ENCODE measurements around the gene TAPT1. TPM values are rescaled to one million over a fixed set of nuclear protein-coding genes. Genes with fewer than 3 reads are reported as not detected.

Gene TAPT1
- total RNA-seq, 1 experiment from 2014 or later = 7.9 TPM

DNA sequence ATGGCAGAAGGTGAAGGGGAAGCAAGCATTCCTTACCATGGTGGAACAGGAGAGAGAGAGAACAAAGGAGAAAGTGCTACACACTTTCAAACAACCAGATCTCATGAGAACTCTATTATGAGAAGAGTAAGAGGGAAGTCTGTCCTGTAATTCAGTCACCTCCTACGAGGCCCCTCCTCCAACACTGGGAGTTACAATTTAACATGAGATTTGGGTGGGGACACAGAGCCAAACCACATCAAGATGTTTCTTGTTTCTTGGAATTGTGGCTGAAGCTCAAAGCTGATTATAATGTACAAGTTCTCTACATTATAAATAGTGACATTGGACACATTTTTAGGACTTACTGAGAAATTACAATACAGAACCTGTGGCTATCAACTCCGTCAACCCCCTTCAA lies 29.5 kb upstream of the TAPT1 start:
- DNase-seq = no peak
- Histone ChIP-seq H3K27me3 (no peaks in the 10 kb centered on the region), H3K9me3 (no peaks in the 10 kb centered on the region), H3K36me3 (no peaks in the 10 kb centered on the region), H3K4me3 (no peak overlapping the region)

DNA sequence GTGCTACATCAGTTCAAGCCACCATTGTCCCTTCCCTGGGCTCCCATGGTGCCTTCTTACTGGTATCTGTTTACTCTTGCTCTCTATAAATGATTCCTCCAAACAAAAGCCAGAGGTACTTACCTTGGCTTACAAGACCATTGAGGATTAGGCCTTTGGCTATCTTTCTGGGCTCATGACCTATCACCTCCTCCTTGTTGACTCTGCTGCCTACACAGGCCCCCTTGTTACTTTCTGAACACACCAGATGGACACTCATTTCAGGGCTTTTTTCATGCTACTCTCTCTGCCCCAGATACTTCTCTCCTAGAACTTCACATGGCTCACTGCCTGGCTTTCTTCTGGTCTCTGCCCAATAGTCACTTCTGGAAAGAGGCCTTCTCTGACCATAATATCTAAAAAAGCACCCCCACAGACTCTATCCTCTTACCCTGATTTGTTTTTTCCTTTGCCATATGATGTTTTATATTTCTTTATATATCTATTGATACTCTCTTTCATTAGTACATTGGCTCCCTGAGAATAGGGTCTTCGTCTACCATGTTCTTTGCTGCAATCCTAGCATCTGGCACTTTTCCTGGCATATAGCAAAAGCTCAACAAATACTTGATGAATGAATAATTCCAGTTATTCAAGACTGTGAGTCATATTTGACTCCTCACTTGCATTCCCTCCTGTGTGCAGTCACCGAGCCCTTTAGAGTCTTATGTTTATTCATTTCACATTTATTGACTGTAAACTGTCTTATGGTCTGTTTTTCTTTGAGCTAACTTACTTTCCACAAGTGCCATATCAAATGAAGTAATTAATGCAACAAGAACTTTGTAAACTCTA lies 27.1 kb upstream of the TAPT1 start:
- DNase-seq = peak; percentile 63
- H3K27me3 ChIP-seq = no peaks in the 10 kb centered on the region
- H3K4me3 ChIP-seq = no peak overlapping the region
- no peaks in the 10 kb centered on the region for H3K36me3 ChIP-seq
- H3K9me3 ChIP-seq = no peaks in the 10 kb centered on the region

DNA sequence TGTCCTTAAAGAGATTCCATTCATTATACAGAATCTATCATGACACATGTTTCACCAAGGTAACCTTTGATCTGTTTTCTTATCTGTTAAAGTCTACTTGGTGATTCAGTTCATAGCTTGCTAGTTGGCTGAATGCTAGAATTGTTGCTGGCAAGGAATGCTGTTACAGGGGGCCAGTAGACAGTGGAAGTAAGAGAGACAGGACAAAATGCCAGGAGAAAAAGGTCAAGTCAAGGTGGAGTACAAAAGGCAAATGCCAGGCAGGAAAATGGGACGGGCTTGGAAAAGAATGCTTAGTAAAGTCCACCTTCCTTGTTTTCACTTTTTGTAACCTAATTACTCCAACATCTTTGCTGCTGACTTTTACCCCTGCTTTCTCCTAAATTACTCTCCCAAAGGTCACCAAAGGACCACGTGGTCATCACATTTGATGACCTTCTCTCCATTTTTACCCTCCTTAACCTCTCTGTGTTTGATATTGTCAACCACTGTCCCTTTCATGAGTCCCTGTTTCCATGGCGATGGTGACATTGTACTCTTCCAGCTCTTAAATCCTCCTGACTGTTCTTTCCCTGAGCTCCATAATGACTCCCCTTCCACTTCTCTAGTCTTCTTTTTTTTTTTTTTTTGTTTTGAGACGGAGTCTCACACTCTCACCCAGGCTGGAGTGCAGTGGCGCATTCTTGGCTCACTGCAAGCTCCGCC lies 24.5 kb upstream of the TAPT1 start:
- H3K36me3 ChIP-seq = no peaks in the 10 kb centered on the region
- no peaks in the 10 kb centered on the region for H3K27me3 ChIP-seq
- no peaks in the 10 kb centered on the region for H3K9me3 ChIP-seq
- H3K4me3 ChIP-seq = no peak overlapping the region
- DNase-seq = peak; percentile 30

DNA sequence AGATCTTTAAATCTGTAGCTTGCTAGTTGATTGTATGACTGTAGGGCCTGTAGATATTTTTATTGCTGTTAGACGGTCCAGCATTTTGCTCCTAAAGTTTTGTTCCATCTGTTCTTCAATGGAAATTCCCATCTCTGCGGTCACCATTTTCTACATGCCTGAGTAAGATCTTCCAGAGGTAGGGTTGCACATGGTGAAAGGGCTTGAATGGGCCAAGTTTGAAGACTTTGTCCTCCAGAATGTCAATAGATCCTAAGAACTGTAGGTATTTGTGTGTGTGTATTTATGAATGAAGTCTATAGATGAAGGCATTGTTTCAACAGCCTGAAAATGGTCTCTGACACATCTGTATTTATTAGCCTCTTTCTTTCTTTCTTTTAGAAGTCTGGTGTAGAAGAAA lies 22.3 kb upstream of the TAPT1 start:
- no peak for DNase-seq
- Histone ChIP-seq H3K27me3 (no peaks in the 10 kb centered on the region), H3K36me3 (no peaks in the 10 kb centered on the region), H3K9me3 (no peaks in the 10 kb centered on the region), H3K4me3 (no peak overlapping the region)

DNA sequence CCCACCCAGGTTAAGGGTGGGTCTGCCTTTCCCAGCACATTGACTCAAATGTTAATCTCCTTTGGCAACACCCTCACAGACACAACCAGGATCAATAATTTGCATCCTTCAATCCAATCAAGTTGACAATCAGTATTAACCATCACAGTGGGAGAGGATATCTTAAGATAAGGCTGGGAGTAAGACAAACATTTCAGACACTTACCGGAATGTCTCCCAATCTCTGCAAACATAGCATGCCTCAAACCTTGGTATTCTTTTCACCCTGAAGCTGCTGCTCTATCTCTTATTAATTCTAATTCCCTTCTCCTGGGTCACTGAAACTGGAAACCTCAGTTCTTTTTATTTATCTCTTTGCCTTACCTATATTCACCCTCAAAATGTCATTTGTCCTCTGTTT lies 19.0 kb upstream of the TAPT1 start:
- Histone ChIP-seq H3K4me3 (no peak overlapping the region), H3K36me3 (no peaks in the 10 kb centered on the region), H3K9me3 (no peaks in the 10 kb centered on the region), H3K27me3 (no peaks in the 10 kb centered on the region)
- DNase-seq = no peak

DNA sequence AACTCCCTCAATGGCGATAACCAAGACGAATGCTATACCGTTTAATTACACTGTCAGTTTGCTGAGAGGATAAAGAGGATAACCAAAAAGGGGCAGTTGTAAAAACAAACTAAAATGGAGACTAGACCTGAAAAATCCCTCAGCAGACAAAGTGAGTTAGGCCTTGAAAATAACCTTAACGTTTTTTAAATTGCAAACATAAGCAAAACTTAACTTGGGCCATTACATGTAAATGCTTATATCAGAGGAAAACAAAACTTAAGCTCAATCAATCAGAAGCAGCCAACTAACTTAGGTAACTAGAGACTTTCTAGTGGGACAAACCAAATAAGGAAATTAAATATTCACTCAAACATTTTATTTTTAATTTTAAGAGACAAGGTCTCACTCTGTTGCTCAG lies 17.0 kb upstream of the TAPT1 start:
- no peaks in the 10 kb centered on the region for H3K9me3 ChIP-seq
- no peaks in the 10 kb centered on the region for H3K36me3 ChIP-seq
- DNase-seq = no peak
- H3K4me3 ChIP-seq = no peak overlapping the region
- no peaks in the 10 kb centered on the region for H3K27me3 ChIP-seq

DNA sequence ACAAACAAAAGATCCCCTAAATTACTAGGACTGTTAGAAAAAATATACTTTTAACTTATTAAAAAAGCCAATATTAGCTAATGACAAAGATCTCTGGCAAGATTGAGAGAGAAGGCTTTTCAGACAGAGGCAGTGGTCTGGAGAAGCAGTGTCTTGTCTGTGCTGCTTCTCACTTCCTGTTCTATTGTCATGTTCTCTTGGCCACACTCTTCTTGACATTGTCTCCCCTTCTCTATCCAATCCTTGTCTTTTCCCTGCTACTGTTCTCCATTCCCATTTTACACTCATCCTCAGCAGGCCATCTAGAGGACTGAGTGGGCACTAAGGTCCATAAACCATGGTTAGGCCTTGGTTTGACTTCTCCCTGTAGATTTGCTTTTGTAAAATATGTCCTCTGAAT lies 14.0 kb upstream of the TAPT1 start:
- Histone ChIP-seq H3K9me3 (no peaks in the 10 kb centered on the region), H3K4me3 (no peak overlapping the region), H3K27me3 (no peaks in the 10 kb centered on the region), H3K36me3 (no peaks in the 10 kb centered on the region)
- DNase-seq = no peak

DNA sequence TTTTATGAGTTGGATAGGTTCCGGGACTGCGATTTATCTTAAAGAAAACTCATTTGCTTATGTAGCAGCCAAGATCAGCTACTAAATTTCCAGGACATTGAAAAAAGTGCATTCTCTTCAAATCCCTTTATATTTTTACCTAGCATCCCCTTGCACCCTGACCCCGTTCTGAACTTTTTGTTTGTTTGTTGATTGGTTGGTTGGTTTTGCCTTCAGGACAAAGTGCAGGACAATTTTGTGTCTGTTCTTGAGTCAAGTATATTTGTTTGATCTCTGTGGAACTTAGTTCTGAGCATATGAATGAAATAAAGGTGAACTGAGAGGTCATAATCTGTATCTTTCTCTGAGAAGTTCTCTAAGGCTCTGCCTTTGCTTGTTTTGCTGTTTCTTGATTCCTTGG lies 12.8 kb upstream of the TAPT1 start:
- no peak for DNase-seq
- H3K4me3 ChIP-seq = no peak overlapping the region
- H3K36me3 ChIP-seq = no peaks in the 10 kb centered on the region
- H3K27me3 ChIP-seq = no peaks in the 10 kb centered on the region
- no peaks in the 10 kb centered on the region for H3K9me3 ChIP-seq

DNA sequence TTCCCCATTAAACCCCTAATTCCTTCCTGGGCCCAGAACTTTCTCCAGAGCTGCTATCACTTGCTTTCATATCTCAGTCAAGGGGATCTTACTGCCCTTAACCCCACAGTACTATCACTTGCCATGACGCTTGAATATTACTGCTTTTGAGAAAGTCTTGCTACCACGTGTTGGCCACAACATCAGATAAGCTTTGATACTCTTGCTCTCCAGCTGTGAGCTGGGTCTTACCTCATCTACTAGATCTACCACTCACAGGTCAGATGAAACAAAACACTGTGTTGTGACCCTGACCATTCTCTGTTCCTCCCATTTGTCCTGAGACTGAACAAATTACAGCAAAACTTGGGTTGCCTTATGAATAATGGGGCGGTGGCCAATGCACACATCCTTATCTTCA lies 12.1 kb upstream of the TAPT1 start:
- H3K9me3 ChIP-seq = no peaks in the 10 kb centered on the region
- no peak for DNase-seq
- H3K27me3 ChIP-seq = no peaks in the 10 kb centered on the region
- H3K36me3 ChIP-seq = no peaks in the 10 kb centered on the region
- no peak overlapping the region for H3K4me3 ChIP-seq

DNA sequence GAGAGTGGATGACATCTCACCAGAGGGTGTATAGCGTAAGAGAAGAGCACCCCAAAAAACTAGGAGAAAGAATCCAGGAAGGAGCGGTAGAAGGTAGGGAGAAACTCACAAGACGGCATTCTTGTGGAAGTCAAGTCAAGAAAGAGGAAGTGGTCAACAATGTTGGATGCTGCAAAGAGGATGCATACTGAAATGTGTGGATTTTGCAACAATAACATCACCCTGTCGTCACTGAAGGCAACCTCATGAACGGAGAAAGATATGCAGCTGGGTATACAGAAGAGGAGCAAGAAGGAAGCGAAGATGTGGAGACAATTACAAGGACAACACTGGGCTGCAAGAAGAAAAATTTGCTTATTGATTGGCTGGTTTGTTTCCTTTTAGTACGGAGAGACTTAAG lies 11.4 kb upstream of the TAPT1 start:
- Histone ChIP-seq H3K27me3 (no peaks in the 10 kb centered on the region), H3K9me3 (no peaks in the 10 kb centered on the region), H3K4me3 (no peak overlapping the region), H3K36me3 (no peaks in the 10 kb centered on the region)
- no peak for DNase-seq

DNA sequence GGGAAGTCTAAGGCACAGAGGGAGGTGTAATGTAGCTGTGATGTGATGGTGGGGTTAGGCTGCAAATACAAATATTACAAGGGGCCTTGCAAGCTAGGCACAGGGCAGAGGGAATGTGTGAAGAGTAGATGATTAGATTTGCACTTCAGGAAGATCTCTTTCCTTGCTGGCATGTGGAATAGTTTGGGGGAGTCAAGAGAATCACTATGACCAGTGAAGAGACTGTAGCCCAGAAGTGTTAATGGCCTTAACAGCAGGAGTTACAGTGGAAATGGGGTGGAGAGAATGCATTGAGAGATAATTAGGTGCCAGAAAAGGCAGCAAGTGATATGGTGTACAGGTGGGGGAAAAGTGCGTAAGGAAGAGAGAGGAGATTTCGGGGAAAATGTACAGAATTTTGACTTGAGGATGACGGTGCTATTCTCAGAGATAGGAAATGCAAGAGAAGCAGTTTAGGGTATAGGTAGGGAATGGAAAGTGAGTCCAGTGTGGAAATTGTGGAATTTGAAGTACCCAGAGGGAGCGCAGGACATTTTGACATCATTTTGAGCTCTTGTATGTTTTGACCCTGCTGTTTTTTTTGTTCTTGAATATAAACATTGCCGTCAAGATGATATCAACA lies 10.2 kb upstream of the TAPT1 start:
- Histone ChIP-seq H3K4me3 (no peak overlapping the region), H3K9me3 (no peaks in the 10 kb centered on the region), H3K36me3 (no peaks in the 10 kb centered on the region), H3K27me3 (no peaks in the 10 kb centered on the region)
- DNase-seq = no peak

DNA sequence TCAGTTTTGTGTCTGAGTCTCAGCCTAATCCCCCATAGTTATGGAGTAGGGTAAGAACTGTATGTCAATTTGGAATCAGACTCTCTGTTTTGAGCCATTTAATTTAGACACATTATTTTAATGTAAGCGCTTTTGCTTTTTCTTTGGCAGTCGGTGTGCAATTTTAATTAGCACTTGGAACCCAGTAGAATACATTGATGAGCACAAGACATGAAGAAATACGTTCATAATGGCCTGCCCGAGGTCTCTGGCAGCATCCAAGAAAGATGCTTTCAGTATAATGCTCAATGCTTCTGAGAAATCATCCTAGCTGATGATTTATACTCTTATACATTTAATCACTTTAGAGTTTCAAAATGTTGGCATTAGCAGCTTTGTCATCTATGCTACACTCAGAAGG lies 8.9 kb upstream of the TAPT1 start:
- DNase-seq = no peak
- Histone ChIP-seq H3K4me3 (no peak overlapping the region), H3K9me3 (no peaks in the 10 kb centered on the region), H3K36me3 (no peaks in the 10 kb centered on the region), H3K27me3 (no peaks in the 10 kb centered on the region)

DNA sequence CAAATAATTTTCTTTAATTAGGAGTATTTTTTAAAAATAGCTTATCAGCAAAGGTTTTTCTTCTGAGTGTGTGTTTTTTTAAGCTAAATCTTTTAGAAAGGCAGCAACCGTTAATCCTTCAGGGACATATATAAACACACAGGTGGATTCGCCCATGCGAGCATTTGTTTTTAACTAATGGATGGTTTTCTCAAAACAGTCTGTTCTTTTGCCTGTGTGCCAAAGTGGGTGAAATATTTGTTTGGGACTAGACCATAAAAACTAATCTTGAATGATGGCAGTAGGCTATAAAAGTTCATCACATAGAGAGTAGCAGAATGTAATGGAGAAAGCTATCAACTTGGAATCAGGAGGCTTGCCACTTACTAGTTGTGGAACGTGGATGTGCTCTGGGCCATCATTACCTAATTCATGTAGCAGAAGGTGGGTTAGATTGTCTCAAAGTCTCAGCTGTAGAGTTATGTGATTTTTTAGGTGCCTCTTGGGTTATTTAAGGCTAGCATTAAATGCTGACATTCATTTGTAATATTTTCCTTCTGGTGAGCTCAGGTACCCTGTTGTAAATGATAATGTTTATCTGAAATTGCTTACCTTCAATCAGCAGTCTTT lies 7.4 kb upstream of the TAPT1 start:
- Histone ChIP-seq H3K36me3 (no peaks in the 10 kb centered on the region), H3K9me3 (no peaks in the 10 kb centered on the region), H3K4me3 (no peak overlapping the region), H3K27me3 (no peaks in the 10 kb centered on the region)
- no peak for DNase-seq

DNA sequence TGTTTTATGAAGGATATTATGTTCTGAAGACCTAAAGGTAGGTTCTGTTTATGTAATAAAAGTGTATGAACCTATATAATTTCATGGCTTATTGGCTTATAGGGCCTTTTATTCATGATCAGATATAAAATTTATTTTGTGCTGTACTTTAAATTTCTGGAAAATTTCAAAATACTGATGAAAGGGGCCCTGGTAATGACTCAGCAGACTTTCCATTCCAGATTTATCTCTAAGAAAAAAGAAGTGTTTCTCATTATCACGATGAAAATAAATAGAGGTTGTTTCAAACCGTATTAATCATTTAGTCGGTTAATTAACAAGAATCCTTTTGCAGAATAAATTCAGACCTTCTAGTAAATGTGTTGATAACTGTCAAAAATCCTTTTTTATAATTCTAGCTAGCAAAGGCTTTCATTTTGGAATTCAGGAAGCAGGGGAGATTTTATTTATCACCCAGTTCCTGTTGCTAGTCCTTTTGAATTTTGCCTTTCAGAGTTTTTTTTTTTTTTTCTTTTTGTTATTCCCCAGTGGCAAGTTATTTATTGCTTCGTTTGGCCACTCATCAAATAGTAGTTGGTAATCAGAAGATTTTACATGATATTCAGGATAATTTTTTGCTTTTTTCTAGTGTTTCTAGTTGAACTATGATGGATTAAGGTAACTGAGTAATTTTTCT lies 5.4 kb upstream of the TAPT1 start:
- no peak overlapping the region for H3K4me3 ChIP-seq
- no peaks in the 10 kb centered on the region for H3K27me3 ChIP-seq
- DNase-seq = no peak
- H3K9me3 ChIP-seq = no peaks in the 10 kb centered on the region
- H3K36me3 ChIP-seq = no peaks in the 10 kb centered on the region

DNA sequence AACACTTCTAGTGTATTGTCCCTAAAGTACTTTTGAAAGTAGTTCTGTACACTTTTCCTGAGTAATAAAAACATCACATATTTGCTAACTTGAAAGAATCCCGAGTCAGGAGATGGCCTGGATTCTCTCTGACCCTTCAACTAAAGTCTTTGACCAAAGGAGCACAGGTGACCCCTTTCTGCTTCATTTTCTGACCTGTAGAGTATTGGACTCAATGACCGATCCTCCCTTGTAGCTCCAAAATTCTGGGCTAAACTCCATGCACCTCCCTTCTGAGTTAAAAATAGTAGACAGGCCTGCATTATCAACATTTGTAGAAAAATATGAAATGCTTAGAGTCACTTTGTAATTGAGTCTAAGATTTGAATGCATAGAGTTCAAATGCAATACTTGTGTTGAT lies 4.0 kb upstream of the TAPT1 start:
- Histone ChIP-seq H3K4me3 (no peak overlapping the region), H3K9me3 (no peaks in the 10 kb centered on the region), H3K27me3 (no peaks in the 10 kb centered on the region), H3K36me3 (no peaks in the 10 kb centered on the region)
- DNase-seq = no peak

DNA sequence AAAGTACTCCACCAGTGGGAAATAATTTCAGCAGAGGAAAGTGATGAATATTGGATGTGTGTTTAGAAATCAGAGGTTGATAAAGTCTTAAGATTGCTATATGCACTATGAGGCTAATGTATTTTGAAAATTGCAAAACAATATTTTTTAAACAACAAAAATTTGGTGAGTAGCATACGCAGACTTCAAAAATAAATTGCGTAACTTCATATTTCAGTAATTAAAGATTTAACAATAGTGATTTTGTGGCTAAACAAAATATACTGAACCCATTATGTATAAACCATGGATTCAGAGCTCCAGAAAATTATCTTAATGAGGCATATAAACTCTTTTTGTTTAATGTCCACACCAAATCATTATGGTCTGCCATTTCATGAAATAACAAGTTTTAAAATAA lies 3.3 kb upstream of the TAPT1 start:
- Histone ChIP-seq H3K36me3 (no peaks in the 10 kb centered on the region), H3K9me3 (no peaks in the 10 kb centered on the region), H3K4me3 (no peak overlapping the region), H3K27me3 (no peaks in the 10 kb centered on the region)
- no peak for DNase-seq

DNA sequence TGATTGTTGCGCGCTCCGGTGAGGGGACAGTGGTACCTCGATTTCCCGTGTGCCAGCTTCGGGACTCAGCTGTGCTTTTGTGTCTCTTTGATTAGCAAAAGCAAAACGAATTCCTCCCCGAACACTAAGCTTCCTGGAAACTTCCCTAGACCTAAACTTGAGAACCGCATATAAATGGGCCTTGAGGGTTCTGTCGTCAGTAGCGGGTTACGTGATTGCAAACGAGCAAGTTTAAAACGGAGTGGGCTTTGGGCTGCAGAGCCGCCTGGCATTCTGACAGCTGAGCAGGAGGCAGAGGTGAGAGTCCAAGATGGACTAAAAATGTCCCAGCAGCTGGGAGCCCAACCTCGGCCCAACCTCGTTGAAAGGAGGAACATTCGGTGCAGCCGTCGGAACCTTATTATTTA lies 1.2 kb upstream of the TAPT1 start:
- Histone ChIP-seq H3K4me3 (peak overlapping the region; percentile 55), H3K36me3 (no peaks in the 10 kb centered on the region), H3K9me3 (no peaks in the 10 kb centered on the region), H3K27me3 (no peaks in the 10 kb centered on the region)
- DNase-seq = no peak
